Adrenal gland (tissue), 5 donors: Measurements from ENCODE around the gene MAPK1.
"Not testable (repeated sequence)": the region's sequence is repeated elsewhere in the genome, so short reads cannot be mapped to it uniquely, and the experiment has no call there.

Source experiments
- CTCF ChIP-seq, 6 experiments: fragments of 450-650 bp in 4 of 6; fragments of 200-600 bp in 2 of 6; sonication (generic) in 1 of 6; IDR thresholded peaks; 1 replicate in 5 of 6; 2 replicates in 1 of 6; pipeline versions ENCODE4 v1.5.1 to v1.8.0; 2016 to 2021; ENCODE audit warnings: antibody characterized with exemption in 6 of 6, mild to moderate bottlenecking in 2 of 6, moderate library complexity in 1 of 6
- POLR2A ChIP-seq, 2 donors: fragments of 450-650 bp; IDR thresholded peaks; one replicate each; pipeline ENCODE4 v1.6.1; 2017; ENCODE audit warnings: antibody characterized with exemption in 2 of 2, mild to moderate bottlenecking in 2 of 2, moderate library complexity in 1 of 2
- donor health status: DM: no; HTN: no; CAD: no.

- not testable (repeated sequence) for TF ChIP-seq CTCF, POLR2A (IDR thresholded peaks at IDR 0.05)
Observed at GRCh38 chr22:21896275-21896674, 28.8 kb upstream of the MAPK1 start.
